ENCODE data around the gene TOMM7.
"Not testable (repeated sequence)": the region's sequence is repeated elsewhere in the genome, so short reads cannot be mapped to it uniquely, and the experiment has no call there.

TOMM7 gene

DNA sequence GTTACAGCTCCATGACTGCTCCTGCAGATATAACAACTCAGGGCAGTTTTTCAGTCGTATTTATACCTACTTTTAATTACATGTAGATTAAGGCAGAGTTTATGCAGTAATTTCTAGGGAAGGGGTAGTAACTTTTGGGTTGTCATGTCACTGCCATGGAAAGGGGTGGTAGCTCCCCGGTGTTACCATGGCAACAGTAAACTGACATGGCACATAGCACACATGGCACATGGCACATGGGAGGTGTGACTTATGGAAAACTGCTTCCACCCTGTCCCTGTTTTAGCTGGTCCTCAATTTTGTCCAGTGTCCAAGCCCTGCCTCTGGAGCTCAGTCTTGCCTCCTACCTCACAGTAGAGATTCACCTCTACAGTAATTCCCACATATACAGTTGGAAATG, 3.9 kb upstream of the TOMM7 start:
- no peak for DNase-seq (ENCODE audit: extremely low read depth in 1 of 2, low read depth in 1 of 2)

DNA sequence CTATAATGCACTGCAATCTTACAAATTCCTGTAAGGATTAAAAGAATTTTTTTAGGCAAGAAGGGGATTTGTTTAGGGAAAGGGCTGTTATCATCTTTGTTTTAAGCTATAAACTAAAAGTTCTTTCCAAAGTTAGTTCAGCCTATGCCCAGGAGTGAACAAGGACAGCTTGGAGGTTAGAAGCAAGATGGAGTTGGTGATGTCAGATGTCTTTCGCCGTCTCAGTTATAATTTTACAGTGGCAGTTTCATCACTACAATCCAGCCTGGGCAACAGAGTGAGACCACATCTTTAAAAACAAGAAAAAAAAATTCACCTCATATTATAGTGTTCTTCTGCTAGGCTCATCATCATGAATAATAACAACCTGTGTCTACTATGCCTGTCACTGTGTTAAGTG, 2.1 kb upstream of the TOMM7 start:
- DNase-seq (ENCODE audit: extremely low read depth in 1 of 2, low read depth in 1 of 2): no peak

DNA sequence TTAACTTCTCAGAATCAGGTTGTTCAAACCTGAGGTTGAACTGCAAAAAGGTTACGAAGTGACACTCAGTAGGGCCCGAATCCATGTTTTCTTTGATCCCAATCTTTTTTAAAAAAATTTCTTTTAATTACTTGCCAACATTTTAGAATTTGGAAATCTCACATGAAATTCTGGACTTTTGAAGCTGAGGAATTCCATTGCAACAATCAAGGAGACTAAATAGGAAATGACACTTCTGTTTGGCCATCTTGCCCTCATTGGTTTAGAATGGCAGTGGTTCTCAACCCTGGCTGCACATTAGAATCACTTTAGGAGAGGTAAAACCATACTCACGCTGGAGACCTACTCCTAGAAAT, 471 bp upstream of the TOMM7 start:
- no peak for DNase-seq (ENCODE audit: extremely low read depth in 1 of 2, low read depth in 1 of 2)

DNA sequence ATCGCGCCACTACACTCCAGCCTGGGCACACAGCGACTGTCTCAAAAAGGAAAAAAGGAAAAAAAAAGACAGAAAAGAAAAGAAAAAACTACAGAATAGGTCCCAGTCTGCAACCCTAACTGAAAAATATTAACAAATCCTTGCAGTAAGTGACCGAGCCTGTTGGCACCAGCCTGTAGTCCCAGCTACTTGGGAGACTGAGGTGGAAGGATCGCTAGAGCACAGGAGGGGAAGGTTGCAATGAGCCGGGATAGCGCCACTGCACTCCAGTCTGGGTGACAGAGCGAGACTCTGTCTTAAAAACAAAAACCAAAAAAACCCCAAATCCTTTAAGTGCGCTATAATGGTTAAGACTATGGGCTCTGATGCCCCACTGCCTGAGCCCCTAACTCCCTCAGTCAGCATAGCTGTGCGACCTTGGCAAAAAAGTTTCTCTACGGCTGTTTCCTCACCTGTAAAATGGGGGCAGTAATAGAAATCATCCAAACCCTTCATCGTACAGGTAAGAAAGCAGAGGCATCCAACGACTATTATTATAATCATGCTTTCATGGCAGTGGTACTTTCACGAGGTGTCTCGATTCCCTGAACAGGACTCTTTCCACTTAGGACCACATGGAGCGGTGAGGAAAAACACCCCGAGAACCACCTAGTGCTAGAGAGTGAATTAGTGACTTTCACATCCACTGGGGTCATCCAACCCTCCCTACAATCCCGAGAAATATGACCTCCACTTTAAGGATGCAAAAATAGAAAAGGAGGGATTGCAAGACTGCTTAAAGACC, 755 bp downstream of the TOMM7 start:
- no peak for DNase-seq (ENCODE audit: extremely low read depth in 1 of 2, low read depth in 1 of 2)

DNA sequence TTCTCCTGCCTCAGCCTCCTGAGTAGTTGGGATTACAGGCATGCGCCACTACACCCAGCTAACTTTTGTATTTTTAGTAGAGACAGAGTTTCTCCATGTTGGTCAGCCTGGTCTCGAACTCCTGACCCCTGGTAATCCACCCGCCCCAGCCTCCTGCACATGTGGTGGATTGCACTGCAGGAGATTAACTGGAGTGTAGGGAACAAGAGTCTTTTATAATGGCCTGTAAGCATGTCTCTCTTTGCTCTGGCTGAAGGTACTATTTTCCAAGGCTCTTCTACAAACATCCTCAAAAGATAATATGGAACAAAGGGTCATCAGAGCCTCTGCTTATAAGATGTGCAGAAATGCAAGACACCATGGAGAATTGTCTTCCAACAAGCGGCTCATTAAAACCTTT, 3.2 kb downstream of the TOMM7 start:
- DNase-seq (ENCODE audit: extremely low read depth in 1 of 2, low read depth in 1 of 2): no peak

DNA sequence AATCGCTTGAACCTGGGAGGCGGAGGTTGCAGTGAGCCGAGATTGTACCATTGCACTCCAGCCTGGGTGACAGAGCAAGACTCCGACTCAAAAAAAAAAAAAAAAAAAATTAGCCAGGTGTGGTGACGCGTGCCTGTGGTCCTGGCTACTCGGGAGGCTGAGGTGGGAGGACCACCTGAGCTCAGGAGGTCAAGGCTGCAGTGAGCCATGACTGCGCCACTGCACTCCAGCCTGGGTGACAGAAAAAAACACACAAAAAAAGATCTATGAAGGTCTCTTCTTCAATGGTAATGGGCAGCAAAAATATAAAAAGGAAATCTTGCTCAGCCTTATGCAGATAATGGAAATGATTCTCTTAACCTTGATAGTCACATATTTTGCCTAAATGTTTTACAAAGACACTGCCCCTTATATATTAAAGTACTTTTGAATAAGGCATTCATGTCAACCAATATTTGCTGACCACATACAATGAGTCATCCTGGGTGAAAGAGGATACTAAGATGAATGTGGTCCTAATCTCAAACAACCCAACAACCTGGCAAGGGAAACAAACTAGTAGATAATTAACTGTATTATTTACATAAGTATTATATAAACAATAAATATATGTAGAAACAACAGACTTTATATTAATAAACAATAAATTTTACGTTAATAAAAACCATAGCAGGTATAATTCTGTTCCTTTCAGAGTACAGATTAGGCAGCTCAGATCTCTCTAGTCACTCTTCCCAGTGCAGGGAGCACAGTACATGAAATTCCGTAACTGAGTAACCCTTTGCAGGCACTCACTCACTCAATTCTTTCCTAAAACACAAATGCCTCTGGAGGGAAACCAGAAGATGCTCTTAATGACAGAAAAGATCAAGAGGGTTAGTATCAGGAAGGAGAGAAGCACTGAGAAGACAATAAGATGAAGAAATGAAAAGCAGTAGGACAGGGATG, 8.1 kb downstream of the TOMM7 start:
- DNase-seq (ENCODE audit: extremely low read depth in 1 of 2, low read depth in 1 of 2): no peak

DNA sequence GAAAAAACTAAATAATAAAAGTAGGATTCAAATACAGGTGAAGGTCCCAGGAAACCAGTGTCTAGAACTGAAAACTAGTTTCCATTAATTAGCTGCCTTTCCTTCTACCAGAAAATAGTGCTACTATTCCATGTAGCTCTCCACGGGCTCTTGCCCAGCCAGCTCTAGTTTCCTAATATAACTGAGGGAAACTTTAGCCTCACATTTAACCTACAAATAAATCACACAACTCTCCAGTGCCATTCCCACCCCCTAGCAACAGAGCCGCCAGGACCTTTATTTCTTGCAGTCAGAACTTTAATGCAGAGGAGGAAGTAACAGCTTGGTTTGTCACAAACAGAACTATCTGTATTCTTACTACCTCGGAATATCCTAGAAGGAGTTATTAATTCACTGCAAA, 10.3 kb downstream of the TOMM7 start:
- no peak for DNase-seq (ENCODE audit: extremely low read depth in 1 of 2, low read depth in 1 of 2)

DNA sequence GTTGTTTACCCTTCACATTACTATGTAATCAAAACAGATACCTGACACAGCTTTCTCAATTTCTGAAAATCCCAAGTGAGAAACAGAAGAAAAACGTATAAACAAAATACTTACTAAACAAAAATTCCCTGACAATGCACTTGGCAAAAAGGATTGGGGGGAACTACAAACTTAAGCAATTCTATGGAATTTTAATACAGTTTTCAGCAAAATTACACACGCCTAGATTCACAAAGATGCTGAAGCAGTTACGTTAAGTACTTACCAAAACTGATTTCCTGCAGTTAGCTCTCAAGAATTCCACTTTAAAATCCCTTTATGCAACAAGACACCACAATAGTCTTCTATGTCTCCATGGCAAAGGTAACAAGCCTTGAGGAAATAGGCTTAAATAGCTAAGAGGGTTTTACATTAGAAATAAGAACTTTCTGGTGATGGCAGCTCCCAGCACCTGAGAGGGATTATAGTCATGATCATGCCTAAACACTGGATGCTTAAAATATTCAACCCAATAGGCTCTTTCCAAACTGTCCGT, 10.8 kb downstream of the TOMM7 start:
- no peak for DNase-seq (ENCODE audit: extremely low read depth in 1 of 2, low read depth in 1 of 2)

DNA sequence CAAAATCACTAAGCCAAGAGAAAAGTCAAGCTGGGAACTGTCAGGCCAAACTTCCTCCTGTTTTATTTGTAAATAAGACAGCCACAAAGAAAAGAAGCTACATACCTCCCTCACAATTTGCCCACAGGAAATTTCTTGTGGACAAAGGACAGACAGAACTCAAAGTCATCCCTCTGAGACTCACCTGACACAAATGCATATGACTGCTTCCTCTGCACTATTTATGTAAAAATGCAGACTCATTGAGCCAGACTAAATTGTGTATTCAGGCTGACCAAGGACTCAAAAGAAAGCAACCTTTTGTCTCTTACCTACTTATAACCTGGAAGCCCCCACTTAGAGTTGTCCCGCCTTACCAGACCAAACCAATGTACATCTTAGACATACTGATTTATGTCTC, 11.8 kb downstream of the TOMM7 start:
- DNase-seq (ENCODE audit: extremely low read depth in 1 of 2, low read depth in 1 of 2): no peak

DNA sequence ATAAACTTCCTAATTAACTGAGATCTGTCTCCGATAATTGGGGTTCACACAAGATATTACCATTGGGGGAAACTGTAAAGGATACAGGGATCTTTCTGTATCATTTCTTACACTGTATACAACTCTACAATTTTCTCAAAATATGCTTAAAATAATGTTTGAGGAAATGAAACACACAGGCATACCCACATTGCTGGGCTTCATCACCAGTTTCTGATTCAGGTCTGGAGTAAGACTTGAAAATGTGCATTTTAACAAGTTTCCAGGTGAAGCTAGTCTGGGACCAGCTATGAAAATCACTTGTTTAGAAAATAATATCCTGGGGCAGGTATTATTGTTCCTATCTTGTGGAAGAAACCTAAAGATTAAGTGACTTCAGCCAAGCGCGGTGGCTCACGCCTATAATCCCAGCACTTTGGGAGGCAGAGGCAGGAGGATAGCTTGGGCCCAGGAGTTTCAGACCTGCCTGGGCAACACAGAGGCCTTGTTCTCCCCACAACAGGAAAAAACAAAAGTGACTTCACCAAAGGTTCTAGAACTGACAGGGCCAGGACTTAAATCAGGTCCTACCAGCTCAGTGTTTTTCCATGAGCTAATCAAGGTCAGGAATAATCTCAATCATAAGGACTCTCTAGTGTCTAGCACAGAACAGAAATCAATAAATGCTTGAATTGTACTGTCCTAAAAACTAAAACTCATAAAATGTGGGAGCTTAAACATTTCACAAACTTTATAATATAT, 12.6 kb downstream of the TOMM7 start:
- DNase-seq (ENCODE audit: extremely low read depth in 1 of 2, low read depth in 1 of 2): no peak

DNA sequence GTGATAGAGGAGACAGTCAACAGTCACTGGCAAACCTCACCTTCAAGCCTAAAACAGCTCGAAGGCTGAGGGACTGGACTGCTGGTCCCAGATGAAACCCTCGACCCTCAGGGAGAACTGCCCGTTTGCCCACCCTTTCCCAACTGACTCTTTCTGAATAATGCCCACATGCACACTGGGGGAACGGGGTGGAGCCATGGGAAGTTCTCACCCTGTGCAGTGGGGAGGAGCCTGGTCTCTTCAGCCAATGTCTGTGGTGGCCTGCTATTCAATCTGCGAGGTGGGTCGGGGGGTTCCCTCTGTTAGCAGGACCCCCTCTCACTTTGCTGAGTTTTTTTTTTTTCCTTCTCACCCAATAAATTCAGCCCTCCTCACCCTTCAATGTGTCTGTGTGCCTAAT, 14.5 kb downstream of the TOMM7 start:
- DNase-seq (ENCODE audit: extremely low read depth in 1 of 2, low read depth in 1 of 2): no peak

DNA sequence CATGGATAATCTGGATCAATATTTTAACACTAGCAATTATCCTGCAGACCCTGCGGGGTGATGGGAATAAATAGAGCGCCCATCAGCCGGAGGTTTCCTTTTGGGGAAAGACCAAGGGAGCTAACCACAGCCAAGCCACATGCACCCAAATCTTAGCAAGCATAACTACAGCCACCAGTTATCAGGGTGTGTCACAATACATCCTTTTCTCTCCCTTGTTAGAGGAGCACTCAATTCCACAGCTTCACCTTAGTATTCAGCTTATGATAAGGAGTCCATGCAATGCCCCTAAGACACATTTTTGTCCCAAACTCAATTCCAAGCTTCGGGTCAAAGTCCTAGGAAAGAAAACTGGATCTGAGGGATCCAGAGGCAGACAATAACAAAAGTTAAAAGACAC, 15.9 kb downstream of the TOMM7 start:
- DNase-seq (ENCODE audit: extremely low read depth in 1 of 2, low read depth in 1 of 2): no peak

DNA sequence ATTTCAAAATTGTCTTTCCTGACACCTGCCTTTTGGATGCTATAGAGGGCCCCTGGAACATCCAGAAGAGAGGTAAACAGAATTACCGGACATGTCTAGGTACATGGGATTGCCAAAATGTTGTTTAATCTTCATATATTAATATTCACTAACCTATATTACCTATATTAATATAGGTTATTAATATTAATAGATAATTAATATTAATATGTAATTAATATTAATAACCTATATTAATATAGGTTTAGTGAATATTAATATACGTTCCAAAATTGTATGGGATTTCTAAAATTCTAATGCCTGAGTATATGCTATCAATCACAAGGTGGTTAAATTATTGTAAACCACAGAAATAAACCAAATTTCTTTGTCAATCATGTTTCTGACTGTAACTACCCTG, 17.4 kb downstream of the TOMM7 start:
- no peak for DNase-seq (ENCODE audit: extremely low read depth in 1 of 2, low read depth in 1 of 2)

DNA sequence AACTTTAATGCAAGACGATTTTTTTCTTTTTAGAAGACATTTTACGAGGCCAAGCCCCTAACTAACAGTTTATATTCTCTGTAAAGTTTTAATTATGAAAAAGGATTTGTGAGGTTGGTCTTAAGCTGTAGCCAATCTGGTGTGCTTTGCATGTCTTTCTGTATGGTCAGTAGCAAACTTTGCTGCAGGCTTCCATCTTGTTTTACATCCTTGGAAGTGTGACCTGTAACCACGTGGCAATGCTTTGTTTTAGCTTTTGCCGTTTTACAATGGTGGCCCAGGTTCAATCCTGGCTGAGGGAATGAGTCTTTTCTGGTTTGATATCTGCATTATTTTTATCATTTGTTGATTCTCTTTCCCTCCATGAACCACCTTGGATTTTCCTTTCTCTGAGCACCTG, 19.8 kb downstream of the TOMM7 start:
- DNase-seq (ENCODE audit: extremely low read depth in 1 of 2, low read depth in 1 of 2): not testable (repeated sequence)

DNA sequence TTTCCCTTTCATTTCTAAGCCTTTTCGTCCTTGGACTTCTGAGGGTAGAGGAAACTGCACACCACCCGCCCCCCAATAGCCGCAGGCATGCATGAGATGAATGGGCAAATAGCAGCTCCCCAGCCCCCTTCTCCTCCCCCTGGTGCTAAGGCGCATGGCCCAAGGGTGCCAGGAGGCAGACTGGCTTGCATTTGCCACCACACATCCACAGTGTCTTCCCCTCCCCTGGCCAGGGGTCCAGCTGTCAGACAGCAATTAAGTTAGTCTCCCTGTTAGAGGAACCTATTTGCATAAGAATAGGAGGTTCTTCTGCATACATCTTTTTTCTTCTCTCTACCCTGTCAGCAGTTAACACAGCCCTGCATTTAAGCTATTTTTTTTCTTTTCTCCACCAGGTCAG, 20.2 kb downstream of the TOMM7 start:
- no peak for DNase-seq (ENCODE audit: extremely low read depth in 1 of 2, low read depth in 1 of 2)

DNA sequence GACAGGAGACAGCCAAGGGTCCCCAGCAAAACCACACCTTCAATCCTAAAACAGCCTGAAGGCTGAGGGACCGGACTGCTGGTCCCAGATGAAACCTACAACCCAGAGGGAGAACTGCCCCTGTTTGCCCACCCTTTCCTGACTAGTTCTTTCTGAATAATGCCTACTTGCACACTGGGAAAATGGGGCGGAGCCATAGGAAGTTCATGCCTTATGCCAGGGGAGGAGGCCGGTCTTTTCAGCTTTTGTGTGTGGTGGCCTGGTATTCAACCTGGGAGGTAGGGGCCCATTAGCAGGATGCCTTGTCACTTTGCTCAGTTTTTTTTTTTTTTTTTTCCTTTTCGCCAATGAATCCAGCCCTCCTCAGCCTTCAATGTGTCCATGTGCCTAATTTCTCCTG, 20.7 kb downstream of the TOMM7 start:
- no peak for DNase-seq (ENCODE audit: extremely low read depth in 1 of 2, low read depth in 1 of 2)

DNA sequence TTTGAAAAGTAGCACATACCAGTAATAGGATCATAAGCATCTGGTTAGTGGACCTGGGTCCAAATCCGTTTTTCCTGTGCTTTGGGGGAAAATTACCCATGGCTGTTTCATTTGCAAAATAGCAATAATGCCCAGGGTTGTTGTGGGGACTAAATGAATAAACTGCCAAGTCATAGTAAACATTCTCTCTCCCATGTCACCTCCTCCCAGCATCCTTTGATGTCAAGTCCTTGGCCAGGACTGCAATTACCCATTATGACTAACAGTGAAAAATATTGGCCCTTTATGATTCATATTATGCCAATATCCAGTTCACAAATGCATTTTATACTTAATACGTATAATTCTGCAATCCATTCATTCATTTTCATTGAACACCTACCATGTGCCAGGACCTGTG, 23.0 kb downstream of the TOMM7 start:
- no peak for DNase-seq (ENCODE audit: extremely low read depth in 1 of 2, low read depth in 1 of 2)

DNA sequence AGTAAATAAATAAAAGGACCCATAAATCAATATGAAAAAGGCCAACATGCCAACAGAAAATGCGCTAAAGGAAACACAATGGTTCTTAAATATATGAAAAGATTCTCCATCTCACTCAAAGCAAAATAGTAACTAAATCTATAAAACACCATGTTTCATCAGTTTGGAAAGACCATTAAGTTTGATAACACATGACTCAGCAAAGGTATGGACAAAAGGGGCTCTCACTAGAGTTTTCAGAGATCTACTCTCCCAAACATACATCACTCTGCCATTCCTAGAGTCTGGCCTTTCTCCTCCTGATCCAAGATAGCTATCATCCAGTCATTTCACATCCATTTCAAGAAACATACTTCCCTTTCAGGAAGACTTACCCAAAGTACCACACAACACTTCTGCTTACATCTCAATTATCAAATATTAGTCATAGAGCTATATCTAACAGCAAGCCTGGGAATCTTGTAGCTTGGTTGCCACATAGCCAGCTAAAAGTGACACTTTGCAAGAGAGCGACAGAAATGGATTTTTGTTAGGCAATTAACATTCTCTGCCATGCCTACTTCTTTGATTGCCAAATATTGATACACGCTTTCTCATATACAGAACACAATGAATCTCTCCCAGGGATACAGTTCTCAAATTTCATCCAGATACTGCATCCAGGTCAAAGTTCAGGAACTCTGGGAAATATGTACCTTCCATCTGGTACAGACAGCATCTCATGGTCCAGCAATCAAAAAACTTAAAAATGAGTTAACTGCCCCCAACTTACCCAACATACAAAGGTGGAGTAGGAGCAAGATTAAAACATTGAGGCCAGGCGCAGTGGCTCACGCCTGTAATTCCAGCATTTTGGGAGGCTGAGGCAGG, 28.8 kb downstream of the TOMM7 start:
- no peak for DNase-seq (ENCODE audit: extremely low read depth in 1 of 2, low read depth in 1 of 2)

DNA sequence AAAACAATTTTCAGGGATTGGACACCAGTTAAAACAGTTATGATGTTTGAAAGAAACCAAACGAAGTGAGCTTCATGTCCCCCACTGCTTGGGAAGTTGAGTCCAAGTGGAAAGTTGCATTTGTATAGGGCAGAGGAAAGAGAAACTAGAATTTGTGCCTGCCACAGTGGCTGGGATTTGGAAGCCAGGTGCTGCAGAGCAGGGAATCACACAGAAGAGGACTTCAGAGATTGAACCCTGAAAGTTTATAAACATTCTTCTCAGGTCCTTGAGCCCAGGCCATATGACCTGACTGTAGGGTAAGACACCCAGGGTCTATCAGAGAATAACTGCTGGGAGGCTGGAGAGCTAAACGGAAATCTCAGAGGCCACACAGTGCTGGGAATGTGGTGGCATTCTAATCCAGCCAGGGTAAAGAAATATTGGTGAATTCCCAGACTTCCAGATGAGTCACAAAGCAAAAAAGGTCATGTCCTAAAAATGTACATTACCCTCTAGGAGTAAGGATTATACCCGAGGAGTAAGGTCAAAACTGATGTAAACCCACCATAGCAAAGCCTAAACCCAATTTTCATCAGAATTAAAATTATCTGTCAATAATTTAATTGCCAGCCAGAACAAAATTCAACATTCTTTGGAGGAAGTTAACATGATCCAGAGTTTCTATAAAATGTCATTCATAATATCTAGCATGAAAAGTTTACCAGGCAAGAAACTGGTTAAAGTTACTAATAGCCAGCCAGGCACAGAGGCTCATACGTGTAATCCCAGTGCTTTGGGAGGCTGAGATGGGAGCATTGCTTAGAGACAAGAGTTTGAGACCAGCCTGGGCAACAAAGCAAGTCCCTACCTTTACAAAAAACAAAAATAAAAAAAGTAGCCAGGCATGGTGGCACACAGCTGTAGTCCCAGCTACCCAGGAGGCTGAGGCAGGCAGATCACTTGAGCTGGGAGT, 31.2 kb downstream of the TOMM7 start:
- no peak for DNase-seq (ENCODE audit: extremely low read depth in 1 of 2, low read depth in 1 of 2)

Data from activated CD8-positive, alpha-beta memory T cell treated with anti-CD3 and anti-CD28 coated beads for 1 hour (primary cell).